Adrenal gland (tissue), 12 donors: ENCODE results near the gene PATL2. TPM values are rescaled to one million over a fixed set of nuclear protein-coding genes. Genes with fewer than 3 reads are reported as not detected.

Experiments used
- DNase-seq, 7 donors: peaks; one replicate each; pipeline ENCODE4 v3.0.0-alpha.2; 2019 to 2020
- H3K27ac ChIP-seq, 5 donors: fragments of 200-600 bp; sonication (generic) in 4 of 5; 1 replicate in 3 of 5; 2 replicates in 2 of 5; pipeline versions ENCODE4 v1.5.1 to v1.8.0; 2016 to 2020; ENCODE audit warnings: mild to moderate bottlenecking in 1 of 5
- H3K27me3 ChIP-seq: fragments of 200-600 bp; 2 replicates; pipeline ENCODE4 v1.8.0; 2021
- H3K36me3 ChIP-seq, 2 donors: fragments of 200-600 bp; replicated peaks in 1 of 2; 1 replicate in 1 of 2; 2 replicates in 1 of 2; pipeline versions ENCODE4 v1.5.1 to v1.8.0; 2018 to 2022
- H3K4me1 ChIP-seq, 2 donors: fragments of 200-600 bp; replicated peaks in 1 of 2; 1 replicate in 1 of 2; 2 replicates in 1 of 2; pipeline versions ENCODE4 v1.5.1 to v1.8.0; 2018 to 2021
- H3K4me3 ChIP-seq, 4 donors: fragments of 200-600 bp; sonication (generic) in 3 of 4; one replicate each; pipeline ENCODE4 v1.5.1; 2016 to 2018
- H3K9me3 ChIP-seq, 3 donors: fragments of 200-600 bp; sonication (generic) in 1 of 3; replicated peaks in 1 of 3; 1 replicate in 2 of 3; 2 replicates in 1 of 3; pipeline versions ENCODE4 v1.5.1 to v1.8.0; 2016 to 2021
- POLR2A ChIP-seq, 2 donors: fragments of 450-650 bp; IDR thresholded peaks; one replicate each; pipeline ENCODE4 v1.6.1; 2017; ENCODE audit warnings: antibody characterized with exemption in 2 of 2, mild to moderate bottlenecking in 2 of 2, moderate library complexity in 1 of 2
- WGBS, 4 donors: extraction: QIAGEN DNeasy Blood & Tissue Kit in 2 of 4; methylation state at CpG; one replicate each; pipeline versions ENCODE4 v1.1.5 to v1.1.7; 2013 to 2017; 5-methylcytosine and 5-hydroxymethylcytosine counted together
- intact Hi-C, 2 donors: fragments of 100-400 bp; cut with DNase I; formaldehyde crosslinking; loops; one replicate each; pipeline versions ENCODE4 v1.14.1 to v1.15.0; 2022 to 2023
- polyA plus RNA-seq, 3 donors: library from polyadenylated mRNA; stranded (reverse); fragments of 200-250 nt in 2 of 3; fragments of 350-450 nt in 1 of 3; fragmentation: Illumina TruSeq in 1 of 3; extraction: RNeasy Lipid Tissue Mini Kit (QIAGEN cat#74804) in 1 of 3; gene quantifications; one replicate each; pipeline ENCODE4 v1.2.3, GENCODE V29; 2013 to 2014
- total RNA-seq, 9 donors: library from RNA; depleted of rRNA in 4 of 9; stranded (reverse); fragments of >200 nt in 4 of 9; fragments of 120-200 nt in 1 of 9; fragmentation: NEBNext Ultra II Directional in 1 of 9; extraction: Animal tissue kit (Norgen Biotek cat#: 25700) in 1 of 9; gene quantifications; one replicate each; pipeline versions ENCODE4 v1.1.0 to v1.2.4, GENCODE V29; 2013 to 2023
- TF ChIP-seq, protein P1 (sequence below), 6 experiments: fragments of 450-650 bp in 4 of 6; fragments of 200-600 bp in 2 of 6; sonication (generic) in 1 of 6; IDR thresholded peaks; 1 replicate in 5 of 6; 2 replicates in 1 of 6; pipeline versions ENCODE4 v1.5.1 to v1.8.0; 2016 to 2021; ENCODE audit warnings: antibody characterized with exemption in 6 of 6, mild to moderate bottlenecking in 2 of 6, moderate library complexity in 1 of 6
- donor health status: healthy with polysubstance abuse.
- donor health status: Bipolar disorder and iron deficiency.
- donor health status: DM: yes; HTN: yes; CAD: no.
- donor health status: DM: no; HTN: no; CAD: no.
- donor health status: DM: no; HTN: no; CAD: no.
- donor health status: DM: yes; HTN: yes; CAD: no.

The PATL2 gene
- total and polyA plus RNA-seq, 12 donors, result 0.42 to 18.3 (median 2.7) TPM

DNA sequence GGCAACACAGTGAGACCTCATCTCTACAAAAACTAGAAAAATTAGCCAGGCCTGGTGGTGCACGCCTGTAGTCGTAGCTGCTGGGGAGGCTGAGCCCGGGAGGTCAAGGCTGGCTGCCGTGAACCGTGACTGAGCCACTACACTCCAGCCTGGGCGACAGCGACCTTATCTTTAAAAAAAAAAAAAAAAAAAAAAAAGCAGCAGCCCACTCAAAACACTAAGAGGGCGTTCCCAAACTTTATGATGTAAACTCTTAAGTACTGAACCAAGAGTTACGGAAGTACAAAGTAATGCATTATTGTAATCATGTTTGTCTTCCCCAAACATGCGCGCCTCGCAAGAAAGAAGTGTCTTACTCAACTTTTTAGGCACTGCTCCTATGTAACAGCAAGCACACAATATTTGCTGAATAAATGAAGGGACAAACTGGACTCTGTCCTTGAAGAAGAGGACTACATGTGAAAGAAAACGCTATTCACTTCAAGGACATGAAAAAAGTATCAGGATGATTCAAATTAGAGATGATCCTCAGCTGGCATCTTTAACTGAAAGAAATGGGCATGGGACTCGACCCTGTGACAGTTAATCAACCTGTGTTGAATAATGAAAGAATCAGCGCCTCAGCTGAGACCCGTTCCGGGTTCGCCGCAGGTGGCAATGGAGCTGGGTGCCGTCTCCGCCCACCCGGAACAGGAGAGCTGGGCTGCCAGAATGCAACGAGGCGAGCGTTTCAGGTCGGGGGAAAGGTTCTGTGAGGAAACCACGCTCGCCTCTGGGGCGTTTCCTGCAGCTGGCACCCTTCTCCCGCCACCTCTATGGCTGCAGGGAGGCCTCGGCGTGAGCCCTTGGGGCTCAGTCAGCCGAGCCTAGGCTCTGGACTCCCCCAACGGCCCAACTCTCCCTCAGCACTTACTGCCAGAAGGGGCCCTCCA, 48.4 kb downstream of the PATL2 start:
- peaks cover 9 to 20% of the 10 kb centered on the region in 2 donors for H3K4me1 ChIP-seq
- peak overlapping the region; percentile 57 to 98 (median 83) for H3K4me3 ChIP-seq
- no peaks in the 10 kb centered on the region for H3K27me3 ChIP-seq
- intact Hi-C loops, result loop anchor here in 1 of 2 donors (10.0 kb wide), 1 partner anchor 72 kb away; the partner anchor contains the start of gene TRIM69
- TF ChIP-seq, protein P1, sequence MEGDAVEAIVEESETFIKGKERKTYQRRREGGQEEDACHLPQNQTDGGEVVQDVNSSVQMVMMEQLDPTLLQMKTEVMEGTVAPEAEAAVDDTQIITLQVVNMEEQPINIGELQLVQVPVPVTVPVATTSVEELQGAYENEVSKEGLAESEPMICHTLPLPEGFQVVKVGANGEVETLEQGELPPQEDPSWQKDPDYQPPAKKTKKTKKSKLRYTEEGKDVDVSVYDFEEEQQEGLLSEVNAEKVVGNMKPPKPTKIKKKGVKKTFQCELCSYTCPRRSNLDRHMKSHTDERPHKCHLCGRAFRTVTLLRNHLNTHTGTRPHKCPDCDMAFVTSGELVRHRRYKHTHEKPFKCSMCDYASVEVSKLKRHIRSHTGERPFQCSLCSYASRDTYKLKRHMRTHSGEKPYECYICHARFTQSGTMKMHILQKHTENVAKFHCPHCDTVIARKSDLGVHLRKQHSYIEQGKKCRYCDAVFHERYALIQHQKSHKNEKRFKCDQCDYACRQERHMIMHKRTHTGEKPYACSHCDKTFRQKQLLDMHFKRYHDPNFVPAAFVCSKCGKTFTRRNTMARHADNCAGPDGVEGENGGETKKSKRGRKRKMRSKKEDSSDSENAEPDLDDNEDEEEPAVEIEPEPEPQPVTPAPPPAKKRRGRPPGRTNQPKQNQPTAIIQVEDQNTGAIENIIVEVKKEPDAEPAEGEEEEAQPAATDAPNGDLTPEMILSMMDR (IDR thresholded peaks at IDR 0.05), result no peak
- no peak for TF ChIP-seq POLR2A (IDR thresholded peaks at IDR 0.05)
- peaks cover 0 to 23% of the 10 kb centered on the region in 2 donors for H3K36me3 ChIP-seq
- WGBS, 4 donors, result 9 to 13% (median 10%) methylated on average over 19 to 34 of the region's 34 CpGs
- peak overlapping the region; percentile 94 to 99 (median 96) for H3K27ac ChIP-seq
- H3K9me3 ChIP-seq, result no peaks in the 10 kb centered on the region
- DNase-seq, result peak; percentile 63 to 81 (median 74)

DNA sequence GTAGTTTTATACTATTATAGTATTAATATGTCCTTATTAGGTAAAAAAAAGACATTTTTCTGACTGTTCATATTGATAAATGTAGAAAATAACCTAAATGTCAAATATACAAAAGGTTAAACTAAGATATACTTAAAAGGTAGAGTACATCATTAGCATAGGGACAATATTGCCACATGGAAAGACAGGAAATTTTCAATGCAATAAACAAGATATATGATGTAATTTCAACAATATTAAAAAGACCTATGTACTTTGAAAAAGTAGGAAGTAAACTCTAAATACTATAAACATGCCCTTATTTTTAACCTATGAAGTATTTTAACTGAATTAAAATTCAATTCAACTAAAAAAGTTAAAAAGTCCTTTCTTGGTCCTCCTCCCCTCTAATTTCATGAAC, 49.5 kb downstream of the PATL2 start:
- Histone ChIP-seq H3K4me1 (peaks cover 9 to 20% of the 10 kb centered on the region in 2 donors), H3K9me3 (no peaks in the 10 kb centered on the region), H3K36me3 (peaks cover 0 to 29% of the 10 kb centered on the region in 2 donors), H3K27ac (peak overlapping the region in 1 of 5 donors; percentile 96), H3K27me3 (no peaks in the 10 kb centered on the region), H3K4me3 (no peak overlapping the region)
- intact Hi-C loops, result loop anchor here in 1 of 2 donors (10.0 kb wide), 1 partner anchor 73 kb away; the partner anchor contains the start of gene TRIM69
- TF ChIP-seq POLR2A (IDR thresholded peaks at IDR 0.05), result no peak
- TF ChIP-seq, protein P1 (IDR thresholded peaks at IDR 0.05), result no peak
- DNase-seq, result no peak

DNA sequence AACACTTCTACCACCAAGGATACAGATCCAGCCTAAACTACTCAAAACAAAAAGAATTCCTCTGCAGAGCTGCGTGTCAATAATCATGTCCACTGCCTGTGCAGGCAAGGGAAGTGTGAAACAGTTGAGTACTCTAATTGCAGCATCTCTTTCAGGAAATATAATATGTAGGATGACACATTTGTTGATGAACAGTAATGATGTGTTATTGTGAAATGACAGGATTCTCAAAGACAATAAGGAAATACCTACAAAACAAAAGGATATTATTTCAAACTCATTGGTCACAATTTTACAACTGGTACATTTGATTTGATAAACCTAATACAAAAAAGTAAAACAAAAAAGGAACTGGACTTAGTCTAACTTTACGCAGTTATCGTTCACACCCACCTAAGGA, 52.1 kb downstream of the PATL2 start:
- no peaks in the 10 kb centered on the region for H3K27me3 ChIP-seq
- no peaks in the 10 kb centered on the region for H3K9me3 ChIP-seq
- 91 to 97% (median 92%) methylated on average over 3 of the region's 3 CpGs for WGBS, 4 donors
- peaks cover 9 to 20% of the 10 kb centered on the region in 2 donors for H3K4me1 ChIP-seq
- TF ChIP-seq, protein P1 (IDR thresholded peaks at IDR 0.05), result no peak
- no peak for TF ChIP-seq POLR2A (IDR thresholded peaks at IDR 0.05)
- peaks cover 0 to 48% of the 10 kb centered on the region in 2 donors for H3K36me3 ChIP-seq
- no peak for DNase-seq
- no peak overlapping the region for H3K27ac ChIP-seq
- intact Hi-C loops, result no loop called here
- H3K4me3 ChIP-seq, result no peak overlapping the region

DNA sequence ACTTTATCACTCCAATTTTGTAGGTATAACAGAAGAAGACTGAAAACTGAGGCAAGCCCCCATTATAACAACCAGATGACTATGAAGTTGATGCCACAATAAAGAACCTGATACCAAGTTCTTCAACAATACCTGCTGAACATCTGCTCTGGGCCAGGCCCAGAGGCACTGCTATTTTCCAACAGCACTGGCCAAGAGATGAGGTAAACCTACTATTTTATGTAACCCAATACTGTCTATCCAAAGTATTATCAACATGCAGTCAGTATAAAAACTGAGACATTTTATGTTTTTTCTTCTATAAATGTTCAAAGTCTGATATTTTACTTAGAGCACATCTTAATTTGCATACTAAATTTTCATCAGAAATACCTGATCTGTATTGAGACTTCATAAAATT, 53.7 kb downstream of the PATL2 start:
- H3K36me3 ChIP-seq, result peaks cover 0 to 62% of the 10 kb centered on the region in 2 donors
- H3K4me3 ChIP-seq, result no peak overlapping the region
- no peak for TF ChIP-seq POLR2A (IDR thresholded peaks at IDR 0.05)
- TF ChIP-seq, protein P1 (IDR thresholded peaks at IDR 0.05), result no peak
- H3K4me1 ChIP-seq, result peaks cover 7 to 16% of the 10 kb centered on the region in 2 donors
- DNase-seq, result no peak
- intact Hi-C loops, result no loop called here
- no peak overlapping the region for H3K27ac ChIP-seq
- H3K9me3 ChIP-seq, result no peaks in the 10 kb centered on the region
- H3K27me3 ChIP-seq, result no peaks in the 10 kb centered on the region
